ENCODE results near the gene TMEM240. TPM values are rescaled to one million over a fixed set of nuclear protein-coding genes. Genes with fewer than 3 reads are reported as not detected.

The TMEM240 gene
- total and polyA plus RNA-seq, 10 of the 15 experiments (the other 5 are each of a cell fraction or from before 2014, with no cell fraction given), result 0.17 to 0.49 TPM; not detected in 8

- ChIA-PET RAD21 (ENCODE audit: unreplicated experiment) (no interaction called here), POLR2A (no interaction called here), SMC1A (ENCODE audit: uncharacterized antibody, unreplicated experiment) (interaction anchor here (1.5 kb wide), 1 partner anchor 8 kb away, joined by 4 read pairs; no protein-coding TSS in a partner anchor), CTCF (no interaction called here)
- no peak for FAIRE-seq
- no peak overlapping the region for H3K27ac ChIP-seq (ENCODE audit: control insufficient read depth, insufficient read depth)
- H3K4me2 ChIP-seq (ENCODE audit: control insufficient read depth, insufficient read depth), result no peak overlapping the region
- no peak overlapping the region for H3K9ac ChIP-seq (ENCODE audit: control insufficient read depth, insufficient read depth, low read length)
- peaks cover 27 to 47% of the 10 kb centered on the region in 2 experiments for H3K36me3 ChIP-seq (ENCODE audit: control insufficient read depth in 2 of 2, insufficient read depth in 2 of 2, low read length in 1 of 2)
- in situ Hi-C loops (cut with MboI) (no loop called here), intact Hi-C loops (cut with micrococcal nuclease; ENCODE audit: unreplicated experiment) (no loop called here)
- H3K27me3 ChIP-seq (replicated peaks in 1 of 2; ENCODE audit: control insufficient read depth in 2 of 2, insufficient read depth in 2 of 2, low read length in 1 of 2), result no peaks in the 10 kb centered on the region
- H4K20me1 ChIP-seq (ENCODE audit: control insufficient read depth, insufficient read depth), result peaks cover 22% of the 10 kb centered on the region
- no peaks in the 10 kb centered on the region for H3K4me1 ChIP-seq (ENCODE audit: control insufficient read depth, insufficient read depth, low read length)
- H2AFZ ChIP-seq (ENCODE audit: control insufficient read depth, low read depth, low read length), result no peak overlapping the region
- no peak for ATAC-seq
- 96% methylated on average over 10 of the region's 10 CpGs for WGBS (ENCODE audit: insufficient coverage, insufficient replicate concordance, low lambda C conversion rate, missing lambda C conversion rate)
- H3K4me3 ChIP-seq, result no peak overlapping the region
- TF ChIP-seq SIX5 (IDR thresholded peaks at IDR 0.05; ENCODE audit: low read depth, low read length, severe bottlenecking) (no peak), ZNF24 (IDR thresholded peaks at IDR 0.05) (no peak), CTCF (IDR thresholded peaks at IDR 0.05 in 2 of 3, conservative IDR thresholded peaks at IDR 0.05 in 1 of 3; ENCODE audit: control insufficient read depth in 2 of 3, extremely low read depth in 1 of 3, insufficient read depth in 1 of 3, low read depth in 3 of 3, low read length in 3 of 3) (no peak), MTA2 (IDR thresholded peaks at IDR 0.05; ENCODE audit: low read depth) (no peak), CBFB (IDR thresholded peaks at IDR 0.05; ENCODE audit: low read depth) (no peak), ZNF217 (IDR thresholded peaks at IDR 0.05) (no peak), SMC3 (IDR thresholded peaks at IDR 0.05; ENCODE audit: borderline replicate concordance, low read length) (no peak), KAT2A (conservative IDR thresholded peaks at IDR 0.05; ENCODE audit: control insufficient read depth, low read depth, low read length) (no peak), RBBP5 (conservative IDR thresholded peaks at IDR 0.05) (no peak), YY1 (IDR thresholded peaks at IDR 0.05; ENCODE audit: low read depth, low read length) (no peak), ZNF384 (IDR thresholded peaks at IDR 0.05; ENCODE audit: borderline replicate concordance, low read depth, low read length) (no peak), NBN (IDR thresholded peaks at IDR 0.05) (no peak), NFYB (IDR thresholded peaks at IDR 0.05; ENCODE audit: insufficient read depth, low read depth, low read length) (no peak), SREBF2 (IDR thresholded peaks at IDR 0.05; ENCODE audit: low read length) (no peak), MXI1 (IDR thresholded peaks at IDR 0.05; ENCODE audit: low read depth, low read length) (no peak), ZNF207 (IDR thresholded peaks at IDR 0.05; ENCODE audit: borderline replicate concordance) (no peak)
- DNase-seq (ENCODE audit: low read depth, low spot score), result no peak
- BruUV-seq (replicated peaks), result no TSS peak
- no peaks in the 10 kb centered on the region for H3K9me3 ChIP-seq (replicated peaks; ENCODE audit: control insufficient read depth, insufficient read depth, low read length)
- peaks cover 43% of the 10 kb centered on the region for H3K79me2 ChIP-seq (ENCODE audit: control insufficient read depth, insufficient read depth, low read length)
Observed at GRCh38 chr1:1565340-1565739, 24.9 kb upstream of the TMEM240 start.

Data from GM12878 (cell line).